ENCODE measurements around the gene SFXN5.

GRCh38 chr2:72894514-72894913 lies 177.0 kb downstream of the SFXN5 start:
- TF ChIP-seq EZH2 (IDR thresholded peaks at IDR 0.05; ENCODE audit: borderline replicate concordance, insufficient read depth, low read length, poor library complexity, severe bottlenecking): no peak
- TF ChIP-seq, protein P1, sequence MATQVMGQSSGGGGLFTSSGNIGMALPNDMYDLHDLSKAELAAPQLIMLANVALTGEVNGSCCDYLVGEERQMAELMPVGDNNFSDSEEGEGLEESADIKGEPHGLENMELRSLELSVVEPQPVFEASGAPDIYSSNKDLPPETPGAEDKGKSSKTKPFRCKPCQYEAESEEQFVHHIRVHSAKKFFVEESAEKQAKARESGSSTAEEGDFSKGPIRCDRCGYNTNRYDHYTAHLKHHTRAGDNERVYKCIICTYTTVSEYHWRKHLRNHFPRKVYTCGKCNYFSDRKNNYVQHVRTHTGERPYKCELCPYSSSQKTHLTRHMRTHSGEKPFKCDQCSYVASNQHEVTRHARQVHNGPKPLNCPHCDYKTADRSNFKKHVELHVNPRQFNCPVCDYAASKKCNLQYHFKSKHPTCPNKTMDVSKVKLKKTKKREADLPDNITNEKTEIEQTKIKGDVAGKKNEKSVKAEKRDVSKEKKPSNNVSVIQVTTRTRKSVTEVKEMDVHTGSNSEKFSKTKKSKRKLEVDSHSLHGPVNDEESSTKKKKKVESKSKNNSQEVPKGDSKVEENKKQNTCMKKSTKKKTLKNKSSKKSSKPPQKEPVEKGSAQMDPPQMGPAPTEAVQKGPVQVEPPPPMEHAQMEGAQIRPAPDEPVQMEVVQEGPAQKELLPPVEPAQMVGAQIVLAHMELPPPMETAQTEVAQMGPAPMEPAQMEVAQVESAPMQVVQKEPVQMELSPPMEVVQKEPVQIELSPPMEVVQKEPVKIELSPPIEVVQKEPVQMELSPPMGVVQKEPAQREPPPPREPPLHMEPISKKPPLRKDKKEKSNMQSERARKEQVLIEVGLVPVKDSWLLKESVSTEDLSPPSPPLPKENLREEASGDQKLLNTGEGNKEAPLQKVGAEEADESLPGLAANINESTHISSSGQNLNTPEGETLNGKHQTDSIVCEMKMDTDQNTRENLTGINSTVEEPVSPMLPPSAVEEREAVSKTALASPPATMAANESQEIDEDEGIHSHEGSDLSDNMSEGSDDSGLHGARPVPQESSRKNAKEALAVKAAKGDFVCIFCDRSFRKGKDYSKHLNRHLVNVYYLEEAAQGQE (IDR thresholded peaks at IDR 0.05; ENCODE audit: borderline replicate concordance): no peak

Measured in neural cell (in vitro differentiated cells).